Mammary epithelial cell (primary cell): ENCODE results near the gene RNASE11.

ENCODE experiments used
- CTCF ChIP-seq, 2 donors: IDR thresholded peaks in 1 of 2; conservative IDR thresholded peaks in 1 of 2; 2 replicates each; pipeline ENCODE4 v1.5.1; 2011 to 2012; ENCODE audit warnings: inconsistent platforms in 2 of 2, low read length in 2 of 2, mild to moderate bottlenecking in 2 of 2, control low read depth in 1 of 2, low read depth in 1 of 2; ENCODE audit not compliant: insufficient read depth in 1 of 2; ENCODE audit errors: extremely low read depth in 1 of 2
- EZH2 ChIP-seq: IDR thresholded peaks from 2 replicates; pipeline ENCODE4 v1.6.1; 2012; ENCODE audit warnings: low read length, inconsistent platforms, borderline replicate concordance

- no peak for TF ChIP-seq CTCF (conservative IDR thresholded peaks at IDR 0.05 in 1 of 2, IDR thresholded peaks at IDR 0.05 in 1 of 2; ENCODE audit: extremely low read depth in 1 of 2, insufficient read depth in 1 of 2, low read depth in 1 of 2, low read length in 2 of 2)
- TF ChIP-seq EZH2 = no peak
These were observed 19.8 kb upstream of the RNASE11 start for GRCh38 chr14:20607617-20608016.
